Neural cell (in vitro differentiated cells): Measurements from ENCODE around the gene ROR2. TPM values are rescaled to one million over a fixed set of nuclear protein-coding genes. Genes with fewer than 3 reads are reported as not detected.

Experiments
- H2AFZ ChIP-seq: fragments of 200-600, 300-800 bp; sonication (generic), shearing (Covaris generic); 2 replicates; pipeline ENCODE4 v1.6.0; 2014; ENCODE audit warnings: low read depth, mild to moderate bottlenecking, antibody characterized with exemption, low read length, moderate library complexity
- H3F3A ChIP-seq: fragments of 200-600 bp; shearing (Covaris generic); 2 replicates; pipeline ENCODE4 v1.6.1; 2016; ENCODE audit warnings: mild to moderate bottlenecking, moderate library complexity, mixed read lengths, antibody characterized with exemption, low read length; ENCODE audit not compliant: insufficient read depth, poor library complexity, severe bottlenecking
- H3K27ac ChIP-seq: fragments of 200-600, 300-800 bp; sonication (generic), shearing (Covaris generic); 2 replicates; pipeline ENCODE4 v1.5.1; 2014; ENCODE audit warnings: mild to moderate bottlenecking, low read length, moderate library complexity
- H3K27me3 ChIP-seq: fragments of 300-800, 200-600 bp; sonication (generic), shearing (Covaris generic); 2 replicates; pipeline ENCODE4 v1.6.0; 2014; ENCODE audit warnings: mild to moderate bottlenecking, low read depth, low read length, moderate library complexity; ENCODE audit not compliant: insufficient read depth
- H3K36me3 ChIP-seq: fragments of 300-800, 200-600 bp; sonication (generic), shearing (Covaris generic); 2 replicates; pipeline ENCODE4 v1.5.1; 2014; ENCODE audit warnings: mild to moderate bottlenecking, antibody characterized with exemption, low read length, moderate library complexity; ENCODE audit not compliant: insufficient read depth
- H3K4me2 ChIP-seq: fragments of 300-800, 200-600 bp; sonication (generic), shearing (Covaris generic); 2 replicates; pipeline ENCODE4 v1.6.0; 2014; ENCODE audit warnings: mild to moderate bottlenecking, low read length
- H3K4me3 ChIP-seq: fragments of 300-800, 200-600 bp; sonication (generic), shearing (Covaris generic); 2 replicates; pipeline ENCODE4 v1.5.1; 2014; ENCODE audit warnings: mild to moderate bottlenecking, low read length, moderate library complexity
- H3K79me2 ChIP-seq: fragments of 200-600 bp; shearing (Covaris generic); replicated peaks from 2 replicates; pipeline ENCODE4 v1.6.0; 2014; ENCODE audit warnings: mild to moderate bottlenecking, low read length, moderate library complexity; ENCODE audit not compliant: insufficient read depth
- H3K9ac ChIP-seq: fragments of 300-800, 200-600 bp; sonication (generic), shearing (Covaris generic); 2 replicates; pipeline ENCODE4 v1.6.1; 2016; ENCODE audit warnings: mild to moderate bottlenecking, low read length, mixed read lengths
- H3K9me2 ChIP-seq: fragments of 200-600 bp; shearing (Covaris generic); 2 replicates; pipeline ENCODE4 v1.6.1; 2016; ENCODE audit warnings: mild to moderate bottlenecking, low read length, mixed read lengths; ENCODE audit not compliant: insufficient read depth
- H3K9me3 ChIP-seq: fragments of 200-600, 300-800 bp; sonication (generic), shearing (Covaris generic); 2 replicates; pipeline ENCODE4 v1.6.1; 2016; ENCODE audit warnings: mild to moderate bottlenecking, mixed run types, low read length, moderate library complexity, mixed read lengths
- H4K20me1 ChIP-seq: fragments of 200-600 bp; shearing (Covaris generic); 2 replicates; pipeline ENCODE4 v1.6.1; 2016; ENCODE audit warnings: mild to moderate bottlenecking, mixed run types; ENCODE audit not compliant: insufficient read depth
- EP300 ChIP-seq: fragments of 450-650 bp; conservative IDR thresholded peaks from 2 replicates; pipeline ENCODE4 v1.6.1; 2014; ENCODE audit warnings: antibody characterized with exemption, mild to moderate bottlenecking, moderate library complexity; ENCODE audit not compliant: poor library complexity, severe bottlenecking
- EZH2 ChIP-seq: fragments of 200-600, 300-800 bp; shearing (Covaris generic), sonication (generic); IDR thresholded peaks from 2 replicates; pipeline ENCODE4 v1.6.1; 2014; ENCODE audit warnings: antibody characterized with exemption, low read length, borderline replicate concordance, mild to moderate bottlenecking; ENCODE audit not compliant: insufficient read depth, poor library complexity, severe bottlenecking
- MXI1 ChIP-seq: fragments of 450-650 bp; conservative IDR thresholded peaks from 2 replicates; pipeline ENCODE4 v1.6.1; 2014; ENCODE audit warnings: antibody characterized with exemption, mild to moderate bottlenecking; ENCODE audit not compliant: poor library complexity, severe bottlenecking
- POLR2AphosphoS5 ChIP-seq: IDR thresholded peaks from 2 replicates; pipeline ENCODE4 v1.6.1; 2012
- RAD21 ChIP-seq: fragments of 450-650 bp; conservative IDR thresholded peaks from 2 replicates; pipeline ENCODE4 v1.6.1; 2014; ENCODE audit warnings: antibody characterized with exemption, mild to moderate bottlenecking, moderate library complexity
- SMC3 ChIP-seq: fragments of 450-650 bp; conservative IDR thresholded peaks from 2 replicates; pipeline ENCODE4 v1.6.1; 2014; ENCODE audit warnings: antibody characterized with exemption, mild to moderate bottlenecking, moderate library complexity; ENCODE audit not compliant: poor library complexity
- TAF1 ChIP-seq: IDR thresholded peaks from 2 replicates; pipeline ENCODE4 v1.6.1; 2012; ENCODE audit warnings: low read depth
- polyA plus RNA-seq: library from polyadenylated mRNA; depleted of rRNA; stranded (reverse); fragments of >200 nt; gene quantifications from 2 replicates; pipeline ENCODE4 v1.2.3, GENCODE V29; 2014
- TF ChIP-seq, protein P1 (sequence below): IDR thresholded peaks from 2 replicates; pipeline ENCODE4 v1.6.1; 2012; ENCODE audit warnings: borderline replicate concordance

The ROR2 gene
- polyA plus RNA-seq, 1 donor from 2014 or later: 0.33 TPM

DNA sequence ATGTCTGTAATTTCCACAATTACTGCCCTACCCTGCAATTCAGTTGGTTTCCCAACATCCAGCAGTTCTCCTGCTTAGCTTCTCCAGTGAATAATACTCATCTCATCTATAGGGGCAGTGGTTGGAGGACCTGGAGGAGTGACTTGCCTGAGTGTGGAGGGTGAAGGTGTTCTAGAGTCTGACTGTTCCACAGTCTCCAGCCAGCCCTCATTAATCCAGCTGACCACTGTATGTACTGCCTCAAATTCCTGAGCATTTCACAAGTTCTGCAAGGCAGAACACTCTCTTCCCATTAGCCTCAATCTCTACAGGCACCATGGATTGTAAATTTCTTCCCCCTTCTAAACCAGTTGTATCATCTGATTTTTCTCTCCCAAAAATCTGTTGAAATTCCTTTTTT is 379.0 kb downstream of the ROR2 start:
- Histone ChIP-seq H2AFZ (no peak overlapping the region), H3K27ac (no peak overlapping the region), H3K4me2 (no peak overlapping the region), H3K4me3 (no peak overlapping the region), H3F3A (no peaks in the 10 kb centered on the region), H3K36me3 (no peaks in the 10 kb centered on the region), H3K9me2 (no peaks in the 10 kb centered on the region), H3K9ac (no peak overlapping the region), H3K9me3 (no peaks in the 10 kb centered on the region), H4K20me1 (no peaks in the 10 kb centered on the region), H3K79me2 (no peaks in the 10 kb centered on the region), H3K27me3 (no peaks in the 10 kb centered on the region)
- TF ChIP-seq, protein P1, sequence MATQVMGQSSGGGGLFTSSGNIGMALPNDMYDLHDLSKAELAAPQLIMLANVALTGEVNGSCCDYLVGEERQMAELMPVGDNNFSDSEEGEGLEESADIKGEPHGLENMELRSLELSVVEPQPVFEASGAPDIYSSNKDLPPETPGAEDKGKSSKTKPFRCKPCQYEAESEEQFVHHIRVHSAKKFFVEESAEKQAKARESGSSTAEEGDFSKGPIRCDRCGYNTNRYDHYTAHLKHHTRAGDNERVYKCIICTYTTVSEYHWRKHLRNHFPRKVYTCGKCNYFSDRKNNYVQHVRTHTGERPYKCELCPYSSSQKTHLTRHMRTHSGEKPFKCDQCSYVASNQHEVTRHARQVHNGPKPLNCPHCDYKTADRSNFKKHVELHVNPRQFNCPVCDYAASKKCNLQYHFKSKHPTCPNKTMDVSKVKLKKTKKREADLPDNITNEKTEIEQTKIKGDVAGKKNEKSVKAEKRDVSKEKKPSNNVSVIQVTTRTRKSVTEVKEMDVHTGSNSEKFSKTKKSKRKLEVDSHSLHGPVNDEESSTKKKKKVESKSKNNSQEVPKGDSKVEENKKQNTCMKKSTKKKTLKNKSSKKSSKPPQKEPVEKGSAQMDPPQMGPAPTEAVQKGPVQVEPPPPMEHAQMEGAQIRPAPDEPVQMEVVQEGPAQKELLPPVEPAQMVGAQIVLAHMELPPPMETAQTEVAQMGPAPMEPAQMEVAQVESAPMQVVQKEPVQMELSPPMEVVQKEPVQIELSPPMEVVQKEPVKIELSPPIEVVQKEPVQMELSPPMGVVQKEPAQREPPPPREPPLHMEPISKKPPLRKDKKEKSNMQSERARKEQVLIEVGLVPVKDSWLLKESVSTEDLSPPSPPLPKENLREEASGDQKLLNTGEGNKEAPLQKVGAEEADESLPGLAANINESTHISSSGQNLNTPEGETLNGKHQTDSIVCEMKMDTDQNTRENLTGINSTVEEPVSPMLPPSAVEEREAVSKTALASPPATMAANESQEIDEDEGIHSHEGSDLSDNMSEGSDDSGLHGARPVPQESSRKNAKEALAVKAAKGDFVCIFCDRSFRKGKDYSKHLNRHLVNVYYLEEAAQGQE: no peak
- TF ChIP-seq MXI1: no peak
- no peak for TF ChIP-seq SMC3
- TF ChIP-seq POLR2AphosphoS5: no peak
- no peak for TF ChIP-seq EZH2

DNA sequence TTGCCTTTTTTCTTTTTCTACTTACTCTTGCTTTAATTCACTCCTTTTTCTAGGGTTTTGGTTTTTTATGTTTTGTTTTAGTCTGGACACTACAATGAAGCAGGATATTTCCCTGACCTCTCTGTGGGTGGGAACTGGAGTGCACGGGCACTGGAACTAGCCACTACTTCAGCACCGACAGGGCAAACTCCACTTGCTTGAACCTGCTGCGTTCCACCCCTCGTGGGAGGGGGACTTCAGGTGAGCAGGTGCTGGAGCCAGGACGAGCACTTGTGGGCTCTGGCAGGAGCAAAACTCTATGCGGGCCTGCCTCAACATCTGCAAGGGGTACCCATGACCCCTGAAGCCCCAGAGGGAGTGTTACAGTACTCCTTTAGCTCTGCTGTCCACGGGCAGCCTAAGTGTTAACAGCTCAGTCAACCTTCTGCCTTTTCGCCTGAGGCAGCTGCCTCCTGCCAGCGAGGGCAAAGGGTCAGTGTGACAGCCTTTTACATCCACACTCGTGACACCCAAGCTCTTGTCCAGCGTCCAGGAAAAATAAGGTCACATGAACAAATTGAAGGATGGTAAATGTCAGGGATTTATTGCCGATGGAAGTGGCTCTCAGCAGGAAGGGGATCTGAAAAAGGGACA is 382.3 kb downstream of the ROR2 start:
- no peaks in the 10 kb centered on the region for H4K20me1 ChIP-seq
- H3K9me2 ChIP-seq: no peaks in the 10 kb centered on the region
- no peaks in the 10 kb centered on the region for H3K36me3 ChIP-seq
- no peak overlapping the region for H3K9ac ChIP-seq
- no peaks in the 10 kb centered on the region for H3F3A ChIP-seq
- H3K4me3 ChIP-seq: no peak overlapping the region
- H3K9me3 ChIP-seq: no peaks in the 10 kb centered on the region
- TF ChIP-seq POLR2AphosphoS5 (no peak), TAF1 (no peak), RAD21 (no peak)
- no peaks in the 10 kb centered on the region for H3K79me2 ChIP-seq
- H2AFZ ChIP-seq: no peak overlapping the region
- no peak overlapping the region for H3K4me2 ChIP-seq
- no peaks in the 10 kb centered on the region for H3K27me3 ChIP-seq
- H3K27ac ChIP-seq: no peak overlapping the region

DNA sequence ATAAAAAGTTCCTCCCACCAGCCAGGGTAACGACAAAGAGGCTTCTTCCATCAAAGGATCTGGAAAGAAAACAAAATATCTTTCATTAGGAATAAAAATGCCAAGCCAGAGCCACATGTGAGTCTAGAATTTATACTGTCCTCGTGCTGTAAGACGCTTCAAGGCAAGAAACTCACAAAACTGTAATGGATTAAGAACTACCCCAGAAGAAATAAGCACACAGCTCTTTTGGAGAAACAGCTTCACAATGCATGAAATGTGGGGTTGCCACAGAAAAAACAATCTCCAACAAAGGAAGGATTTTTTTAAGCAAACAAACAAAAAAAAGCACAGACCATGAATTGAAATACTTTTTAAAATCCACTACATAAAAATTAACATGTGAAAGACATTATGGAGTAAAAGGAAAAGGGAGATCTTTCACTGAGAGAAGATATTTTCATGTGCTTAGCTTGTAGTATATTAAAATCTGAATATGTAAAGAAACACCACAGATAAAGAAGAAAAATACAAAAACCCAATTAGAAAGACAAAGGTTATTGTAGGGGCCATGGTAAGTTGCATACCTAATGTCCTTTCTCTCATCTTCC is 385.9 kb downstream of the ROR2 start:
- Histone ChIP-seq H3K79me2 (no peaks in the 10 kb centered on the region), H3K27ac (no peak overlapping the region), H3K9me2 (no peaks in the 10 kb centered on the region), H3K36me3 (no peaks in the 10 kb centered on the region), H4K20me1 (no peaks in the 10 kb centered on the region), H3K9ac (no peak overlapping the region), H3K9me3 (no peaks in the 10 kb centered on the region), H3F3A (no peaks in the 10 kb centered on the region), H3K27me3 (no peaks in the 10 kb centered on the region), H2AFZ (no peak overlapping the region), H3K4me2 (no peak overlapping the region), H3K4me3 (no peak overlapping the region)
- TF ChIP-seq, protein P1: no peak
- TF ChIP-seq POLR2AphosphoS5 (no peak), EP300 (no peak), MXI1 (no peak), TAF1 (no peak), EZH2 (no peak), SMC3 (no peak)
